HEK293T (cell line): ENCODE results near the gene NHSL1.

ENCODE experiments used
- CTBP1 ChIP-seq: fragments of 450-650 bp; IDR thresholded peaks from 2 replicates; pipeline ENCODE4 v1.6.1; 2016; ENCODE audit warnings: borderline replicate concordance
- ELF4 ChIP-seq: fragments of 450-650 bp; IDR thresholded peaks from 2 replicates; pipeline ENCODE4 v1.6.1; 2017; ENCODE audit warnings: antibody characterized with exemption
- FOXA1 ChIP-seq: fragments of 450-650 bp; IDR thresholded peaks from 2 replicates; pipeline ENCODE4 v1.6.1; 2016; ENCODE audit warnings: mild to moderate bottlenecking
- HDGF ChIP-seq: fragments of 450-650 bp; IDR thresholded peaks from 2 replicates; pipeline ENCODE4 v1.6.1; 2017; ENCODE audit warnings: antibody characterized with exemption, borderline replicate concordance
- L3MBTL2 ChIP-seq: fragments of 450-650 bp; conservative IDR thresholded peaks from 2 replicates; pipeline ENCODE4 v1.6.1; 2016; ENCODE audit warnings: mild to moderate bottlenecking
- NFRKB ChIP-seq: fragments of 450-650 bp; IDR thresholded peaks from 2 replicates; pipeline ENCODE4 v1.6.1; 2016; ENCODE audit warnings: mild to moderate bottlenecking, moderate library complexity
- SUZ12 ChIP-seq: fragments of 450-650 bp; IDR thresholded peaks from 2 replicates; pipeline ENCODE4 v1.6.1; 2016; ENCODE audit warnings: mild to moderate bottlenecking
- TARDBP ChIP-seq: fragments of 450-650 bp; IDR thresholded peaks from 2 replicates; pipeline ENCODE4 v1.6.1; 2016

DNA sequence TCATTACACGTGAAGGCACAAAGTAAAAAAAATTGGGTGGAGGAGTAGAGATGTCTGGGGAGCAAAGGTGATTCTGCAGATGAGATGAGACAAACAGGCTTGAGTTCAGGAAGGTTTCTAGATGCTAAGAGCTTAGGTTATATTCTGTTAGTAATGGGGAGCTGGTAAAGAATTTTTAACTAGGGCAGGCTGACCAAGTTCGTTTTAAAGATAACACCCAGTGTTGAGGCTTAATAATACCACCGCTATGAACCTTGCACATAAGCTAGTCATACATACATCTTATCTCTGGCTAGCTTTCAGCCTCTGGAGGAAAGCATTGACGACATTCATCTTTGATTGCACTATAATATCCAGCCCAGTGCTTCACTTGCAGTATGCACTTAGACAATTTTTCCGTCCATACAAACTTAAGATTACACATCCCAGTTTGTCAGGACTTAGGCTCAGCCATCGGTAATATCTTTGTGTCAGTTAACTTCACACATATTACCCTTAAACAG, 12.1 kb downstream of the NHSL1 start:
- TF ChIP-seq ELF4 (no peak), NFRKB (no peak), SUZ12 (no peak), CTBP1 (no peak), FOXA1 (no peak), L3MBTL2 (no peak), HDGF (no peak), TARDBP (no peak)
